HCT116 (cell line): ENCODE data around the gene DPYD. TPM values are rescaled to one million over a fixed set of nuclear protein-coding genes. Genes with fewer than 3 reads are reported as not detected.

Source experiments
- ATAC-seq: fragments of 200-7000 bp; cut with Tn5 transposase; 2 replicates; pipeline ENCODE4 v1.9.1; 2020; ENCODE audit warnings: mild to moderate bottlenecking, moderate library complexity
- BruUV-seq: library from RNA; stranded (reverse); fragments of 400-500 nt; replicated peaks from 2 replicates; lab custom pipeline; 2021; lab: Mats Ljungman, UMichigan
- CTCF ChIA-PET: fragments of 300-600 bp; sonication (Branson Sonifier 250); formaldehyde crosslinking; loops from one replicate; lab custom pipeline; 2021; ENCODE audit warnings: antibody characterized with exemption; lab: Charles Lee
- POLR2A ChIA-PET: fragments of 300-600, 350-600 bp; sonication (Branson Sonifier 250); formaldehyde crosslinking; loops from one replicate; lab custom pipeline; 2021; ENCODE audit warnings: antibody characterized with exemption; lab: Charles Lee
- RAD21 ChIA-PET, 2 experiments: fragments of 300-600 bp; sonication (Branson Sonifier 250); formaldehyde crosslinking; loops; one replicate each; lab custom pipeline; 2023; ENCODE audit warnings: low total read pairs in 2 of 2; ENCODE audit not compliant: uncharacterized antibody in 2 of 2, unreplicated experiment in 2 of 2, low non-redundant PET in 1 of 2; lab: Charles Lee
- DNase-seq: peaks from one replicate; pipeline ENCODE4 v3.0.0-alpha.2; 2010; ENCODE audit warnings: low read depth, low spot score
- H2AFZ ChIP-seq: fragments of 200-600 bp; shearing (Covaris generic), sonication (generic); 2 replicates; pipeline ENCODE4 v1.6.1; 2017; ENCODE audit warnings: low read depth, mixed run types, mixed read lengths, antibody characterized with exemption, low read length; ENCODE audit not compliant: poor library complexity, severe bottlenecking
- H3K27ac ChIP-seq: 2 replicates; pipeline ENCODE4 v1.5.1; 2012; ENCODE audit warnings: low read depth, low read length
- H3K27me3 ChIP-seq: fragments of 200-600 bp; sonication (generic); 2 replicates; pipeline ENCODE4 v1.6.1; 2016; ENCODE audit warnings: mixed run types, low read length, mixed read lengths; ENCODE audit not compliant: insufficient read depth
- H3K36me3 ChIP-seq, 2 experiments: fragments of 200-500 bp in 1 of 2; fragments of 200-600 bp in 1 of 2; sonication (Bioruptor generic) in 1 of 2; sonication (generic) in 1 of 2; 2 replicates each; pipeline versions ENCODE4 v1.5.1 to v1.6.1; 2014 to 2016; ENCODE audit warnings: low read length in 2 of 2, inconsistent platforms in 1 of 2, mixed read lengths in 1 of 2, mixed run types in 1 of 2; ENCODE audit not compliant: insufficient read depth in 2 of 2, control insufficient read depth in 1 of 2
- H3K4me1 ChIP-seq, 2 experiments: fragments of 200-600 bp in 1 of 2; sonication (generic) in 1 of 2; 2 replicates each; pipeline versions ENCODE4 v1.5.1 to v1.6.1; 2012 to 2017; ENCODE audit warnings: low read length in 2 of 2, inconsistent platforms in 1 of 2, mild to moderate bottlenecking in 1 of 2, mixed read lengths in 1 of 2, mixed run types in 1 of 2, moderate library complexity in 1 of 2; ENCODE audit not compliant: insufficient read depth in 2 of 2, control insufficient read depth in 1 of 2
- H3K4me2 ChIP-seq: fragments of 200-600 bp; sonication (generic); 2 replicates; pipeline ENCODE4 v1.6.1; 2017; ENCODE audit warnings: mixed run types, low read length, mixed read lengths
- H3K4me3 ChIP-seq, 2 experiments: fragments of 200-600 bp in 1 of 2; sonication (generic) in 1 of 2; replicated peaks in 1 of 2; 2 replicates each; pipeline ENCODE4 v1.5.1; 2011 to 2016; ENCODE audit warnings: low read length in 2 of 2, control low read depth in 1 of 2, low read depth in 1 of 2, mild to moderate bottlenecking in 1 of 2, mixed read lengths in 1 of 2, mixed run types in 1 of 2
- H3K79me2 ChIP-seq: fragments of 200-600 bp; sonication (generic); 2 replicates; pipeline ENCODE4 v1.6.1; 2017; ENCODE audit warnings: mild to moderate bottlenecking, mixed run types, low read length, moderate library complexity, mixed read lengths; ENCODE audit not compliant: insufficient read depth
- H3K9ac ChIP-seq: fragments of 200-600 bp; sonication (generic); 2 replicates; pipeline ENCODE4 v1.6.1; 2016; ENCODE audit warnings: low read length, mixed read lengths
- H3K9me2 ChIP-seq: fragments of 200-600 bp; sonication (generic), shearing (Covaris generic); 2 replicates; pipeline ENCODE4 v1.6.1; 2017; ENCODE audit warnings: mixed run types, mild to moderate bottlenecking, moderate library complexity; ENCODE audit not compliant: insufficient read depth
- H3K9me3 ChIP-seq, 2 experiments: fragments of 200-500 bp in 1 of 2; fragments of 200-600 bp in 1 of 2; sonication (Bioruptor generic) in 1 of 2; sonication (generic) in 1 of 2; 2 replicates each; pipeline ENCODE4 v1.6.1; 2014 to 2017; ENCODE audit warnings: low read length in 2 of 2, mixed read lengths in 2 of 2, inconsistent platforms in 1 of 2, low read depth in 1 of 2, mild to moderate bottlenecking in 1 of 2, mixed run types in 1 of 2, moderate library complexity in 1 of 2; ENCODE audit not compliant: control insufficient read depth in 1 of 2, insufficient read depth in 1 of 2
- H4K20me1 ChIP-seq: fragments of 200-600 bp; sonication (generic), shearing (Covaris generic); 2 replicates; pipeline ENCODE4 v1.6.1; 2017; ENCODE audit warnings: mixed run types, mild to moderate bottlenecking, moderate library complexity; ENCODE audit not compliant: insufficient read depth
- CTCF ChIP-seq, 3 experiments: fragments of 200-600 bp in 1 of 3; sonication (generic) in 1 of 3; IDR thresholded peaks in 2 of 3; conservative IDR thresholded peaks in 1 of 3; 2 replicates each; pipeline ENCODE4 v1.5.1; 2012 to 2017; ENCODE audit warnings: low read depth in 2 of 3, low read length in 2 of 3, antibody characterized with exemption in 1 of 3, borderline replicate concordance in 1 of 3, control low read depth in 1 of 3, mild to moderate bottlenecking in 1 of 3, mixed read lengths in 1 of 3, mixed run types in 1 of 3, moderate library complexity in 1 of 3; ENCODE audit not compliant: insufficient read depth in 1 of 3
- ELF1 ChIP-seq: IDR thresholded peaks from 2 replicates; pipeline ENCODE4 v1.6.1; 2012; ENCODE audit warnings: low read depth, borderline replicate concordance
- EZH2 ChIP-seq: fragments of 200-600 bp; sonication (generic); IDR thresholded peaks from 2 replicates; pipeline ENCODE4 v1.6.1; 2017; ENCODE audit warnings: antibody characterized with exemption, mixed run types
- POLR2AphosphoS5 ChIP-seq: IDR thresholded peaks from 2 replicates; pipeline ENCODE4 v1.6.1; 2011; ENCODE audit warnings: mild to moderate bottlenecking, low read depth, low read length, moderate library complexity
- SIN3A ChIP-seq: IDR thresholded peaks from 2 replicates; pipeline ENCODE4 v1.6.1; 2012; ENCODE audit warnings: low read depth
- ZBTB33 ChIP-seq: IDR thresholded peaks from 2 replicates; pipeline ENCODE4 v1.6.1; 2011; ENCODE audit warnings: mild to moderate bottlenecking, low read length, moderate library complexity; ENCODE audit not compliant: insufficient replicate concordance; ENCODE audit errors: extremely low read depth
- intact Hi-C: fragments of 100-400 bp; cut with micrococcal nuclease; formaldehyde crosslinking; loops from 2 replicates; pipeline ENCODE4 v1.10.0; 2022
- total RNA-seq: library from RNA; stranded (reverse); gene quantifications from one replicate; pipeline ENCODE4 v1.2.1, GENCODE V29; 2021; ENCODE audit not compliant: unreplicated experiment

Gene DPYD
- total RNA-seq, 1 experiment from 2014 or later, result 1.7 TPM

GRCh38 chr1:97094247-97094972 is 826.4 kb downstream of the DPYD start:
- Histone ChIP-seq H3K4me1 (no peaks in the 10 kb centered on the region), H3K27ac (no peak overlapping the region), H3K4me3 (no peak overlapping the region), H3K36me3 (no peaks in the 10 kb centered on the region), H3K79me2 (no peaks in the 10 kb centered on the region), H3K9ac (no peak overlapping the region), H3K4me2 (no peak overlapping the region), H4K20me1 (no peaks in the 10 kb centered on the region), H3K27me3 (no peaks in the 10 kb centered on the region), H3K9me2 (no peaks in the 10 kb centered on the region), H3K9me3 (no peaks in the 10 kb centered on the region), H2AFZ (no peak overlapping the region)
- ChIA-PET RAD21 (no interaction called here), POLR2A (no interaction called here), CTCF (no interaction called here)
- DNase-seq (no peak), ATAC-seq (no peak)
- no TSS peak for BruUV-seq
- intact Hi-C loops, result no loop called here
- TF ChIP-seq CTCF (IDR thresholded peaks at IDR 0.05 in 2 of 3, conservative IDR thresholded peaks at IDR 0.05 in 1 of 3; ENCODE audit: borderline replicate concordance in 1 of 3, insufficient read depth in 1 of 3, low read depth in 2 of 3, low read length in 2 of 3) (no peak), ELF1 (no peak), POLR2AphosphoS5 (no peak), SIN3A (no peak), ZBTB33 (no peak), EZH2 (no peak)
